ENCODE data around the gene TSPEAR. TPM values are rescaled to one million over a fixed set of nuclear protein-coding genes. Genes with fewer than 3 reads are reported as not detected.

TSPEAR gene
- total and polyA plus RNA-seq, 5 donors: 0.29 to 4.6 (median 1.4) TPM

GRCh38 chr21:44511219-44511937 is 200.0 kb downstream of the TSPEAR start:
- Histone ChIP-seq H3K9me3 (ENCODE audit: control insufficient read depth, low read length) (no peaks in the 10 kb centered on the region), H3K4me3 (ENCODE audit: low read length) (no peak overlapping the region), H3K4me1 (ENCODE audit: control insufficient read depth, insufficient read depth, low read length) (no peaks in the 10 kb centered on the region), H3K27me3 (ENCODE audit: control insufficient read depth, insufficient read depth) (no peaks in the 10 kb centered on the region), H3K27ac (ENCODE audit: low read length) (no peak overlapping the region)
- 87% methylated on average over 11 of the region's 11 CpGs for WGBS
- DNase-seq (peak in 1 of 3 donors; percentile 21), ATAC-seq (no peak)
- intact Hi-C loops (cut with DNase I): loop anchor here in 2 of 4 donors (10.0 kb wide), 2 partner anchors 243 to 283 kb away; no protein-coding TSS in a partner anchor

DNA sequence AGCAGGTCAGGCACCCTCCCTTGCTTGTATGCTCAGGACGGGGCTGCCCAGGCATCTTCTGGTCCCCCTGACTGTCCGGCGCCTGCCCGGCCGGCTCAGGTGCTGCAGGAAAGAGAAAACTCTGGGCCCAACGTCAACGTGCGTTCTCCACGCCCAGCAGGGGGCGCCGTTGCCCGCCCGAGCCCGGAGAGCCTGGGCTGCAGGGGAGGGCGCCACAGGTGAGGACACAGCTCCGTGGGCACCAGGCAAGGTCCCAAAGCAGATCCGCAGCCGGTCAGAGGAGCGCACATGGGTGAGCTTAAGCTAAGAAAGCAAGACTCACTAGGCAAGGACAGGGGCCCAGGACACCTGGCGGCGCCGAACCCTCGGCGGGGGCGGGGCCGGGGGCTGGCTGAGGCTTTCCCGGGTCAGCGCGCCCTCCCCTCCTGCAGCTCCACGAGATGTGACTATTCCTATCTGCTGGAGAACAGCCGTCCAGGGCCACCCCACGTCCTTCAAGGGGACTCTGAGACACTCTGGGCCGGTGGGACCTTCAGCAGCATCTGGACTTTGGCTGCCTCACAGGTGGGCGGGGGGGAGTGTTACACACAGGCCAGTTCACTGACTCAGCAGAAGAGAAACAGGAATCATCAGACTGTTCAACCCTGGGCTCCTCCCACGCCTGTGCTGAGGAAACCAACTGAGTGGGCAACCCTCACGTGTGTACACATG is 200.7 kb downstream of the TSPEAR start:
- intact Hi-C loops (cut with DNase I): loop anchor here in 2 of 4 donors (10.0 kb wide), 2 partner anchors 244 to 284 kb away; no protein-coding TSS in a partner anchor
- Histone ChIP-seq H3K4me3 (ENCODE audit: low read length) (no peak overlapping the region), H3K4me1 (ENCODE audit: control insufficient read depth, insufficient read depth, low read length) (no peaks in the 10 kb centered on the region), H3K27ac (ENCODE audit: low read length) (no peak overlapping the region), H3K9me3 (ENCODE audit: control insufficient read depth, low read length) (no peaks in the 10 kb centered on the region), H3K27me3 (ENCODE audit: control insufficient read depth, insufficient read depth) (no peaks in the 10 kb centered on the region)
- peak; percentile 27 to 47 for ATAC-seq
- DNase-seq: peak; percentile 40 to 79 (median 75)
- WGBS: 13% methylated on average over 36 of the region's 36 CpGs

DNA sequence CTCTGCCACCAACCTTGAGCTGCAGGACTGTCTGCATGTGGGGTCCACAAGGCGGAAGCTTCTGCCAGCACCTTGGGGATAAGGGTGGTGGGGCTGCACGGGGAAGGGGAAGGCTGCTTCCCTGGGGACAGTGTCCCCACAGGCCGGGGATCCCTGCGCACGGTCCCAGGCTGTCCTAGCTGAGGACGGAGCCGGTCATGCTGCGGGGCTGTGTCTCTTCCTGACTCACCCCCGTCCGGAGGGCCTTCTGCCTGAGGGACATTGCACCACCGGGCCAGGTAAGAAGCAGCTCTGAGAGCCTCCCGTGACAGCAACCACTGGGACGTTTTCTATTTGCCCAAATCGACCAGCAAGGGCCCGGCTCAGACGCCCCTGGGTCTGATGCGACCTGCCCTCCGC is 201.3 kb downstream of the TSPEAR start:
- Histone ChIP-seq H3K27me3 (ENCODE audit: control insufficient read depth, insufficient read depth) (no peaks in the 10 kb centered on the region), H3K4me3 (ENCODE audit: low read length) (no peak overlapping the region), H3K9me3 (ENCODE audit: control insufficient read depth, low read length) (no peaks in the 10 kb centered on the region), H3K27ac (ENCODE audit: low read length) (no peak overlapping the region), H3K4me1 (ENCODE audit: control insufficient read depth, insufficient read depth, low read length) (no peaks in the 10 kb centered on the region)
- WGBS: 61% methylated on average over 18 of the region's 18 CpGs
- peak in 1 of 3 donors; percentile 50 for DNase-seq
- peak; percentile 9 to 10 for ATAC-seq
- intact Hi-C loops (cut with DNase I): loop anchor here in 2 of 4 donors (10.0 kb wide), 2 partner anchors 245 to 285 kb away; no protein-coding TSS in a partner anchor

DNA sequence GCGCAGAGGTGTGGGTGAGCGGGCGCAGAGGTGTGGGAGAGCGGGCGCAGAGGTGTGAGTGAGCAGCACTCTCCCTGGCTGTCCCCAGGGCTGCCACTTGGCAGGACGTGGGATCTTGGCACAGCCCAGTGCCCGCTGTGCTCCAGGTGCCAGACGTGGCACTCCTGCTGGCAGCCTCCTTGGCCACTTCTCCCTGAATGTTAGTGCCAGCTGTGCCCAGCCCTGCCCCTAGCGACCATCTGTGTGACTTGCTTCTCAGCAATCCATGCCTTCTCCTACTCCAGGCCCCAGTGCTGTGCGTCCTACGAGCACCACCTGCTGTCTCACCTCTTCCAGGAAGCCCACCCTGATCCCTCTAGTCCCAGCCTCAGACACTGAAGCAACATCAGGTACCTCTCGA is 201.8 kb downstream of the TSPEAR start:
- Histone ChIP-seq H3K9me3 (ENCODE audit: control insufficient read depth, low read length) (no peaks in the 10 kb centered on the region), H3K4me3 (ENCODE audit: low read length) (no peak overlapping the region), H3K27me3 (ENCODE audit: control insufficient read depth, insufficient read depth) (no peaks in the 10 kb centered on the region), H3K27ac (ENCODE audit: low read length) (no peak overlapping the region), H3K4me1 (ENCODE audit: control insufficient read depth, insufficient read depth, low read length) (no peaks in the 10 kb centered on the region)
- ATAC-seq (peak; percentile 86 to 90), DNase-seq (peak; percentile 73 to 91 (median 87))
- whole genome bisulfite sequencing: 58% methylated on average over 12 of the region's 12 CpGs
- intact Hi-C loops (cut with DNase I): no loop called here

- Histone ChIP-seq H3K27ac (ENCODE audit: low read length) (no peak overlapping the region), H3K4me1 (ENCODE audit: control insufficient read depth, insufficient read depth, low read length) (no peaks in the 10 kb centered on the region), H3K4me3 (ENCODE audit: low read length) (no peak overlapping the region), H3K27me3 (ENCODE audit: control insufficient read depth, insufficient read depth) (no peaks in the 10 kb centered on the region), H3K9me3 (ENCODE audit: control insufficient read depth, low read length) (no peaks in the 10 kb centered on the region)
- 78% methylated on average over 30 of the region's 30 CpGs for WGBS
- ATAC-seq (no peak), DNase-seq (peak in 2 of 3 donors; percentile 11 to 56)
- intact Hi-C loops (cut with DNase I): no loop called here
These were observed 202.5 kb downstream of the TSPEAR start for GRCh38 chr21:44508711-44509445.

DNA sequence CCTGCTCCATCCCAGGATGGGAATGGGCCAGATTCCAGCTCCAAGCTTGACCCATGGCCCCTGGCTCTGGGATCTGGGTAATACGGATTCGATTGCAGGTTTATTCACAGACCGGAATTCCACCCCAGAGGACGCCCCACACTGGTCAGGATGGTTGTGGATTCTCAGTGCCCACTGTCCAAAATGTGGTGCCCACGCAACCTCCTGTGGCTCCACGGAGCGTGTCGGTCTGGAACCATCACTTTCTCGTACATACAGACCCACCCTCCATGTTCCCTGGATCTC is 203.0 kb downstream of the TSPEAR start:
- DNase-seq: no peak
- Histone ChIP-seq H3K4me1 (ENCODE audit: control insufficient read depth, insufficient read depth, low read length) (no peaks in the 10 kb centered on the region), H3K27me3 (ENCODE audit: control insufficient read depth, insufficient read depth) (no peaks in the 10 kb centered on the region), H3K4me3 (ENCODE audit: low read length) (no peak overlapping the region), H3K9me3 (ENCODE audit: control insufficient read depth, low read length) (no peaks in the 10 kb centered on the region), H3K27ac (ENCODE audit: low read length) (no peak overlapping the region)
- ATAC-seq: no peak
- WGBS: 74% methylated on average over 9 of the region's 9 CpGs
- intact Hi-C loops (cut with DNase I): no loop called here

DNA sequence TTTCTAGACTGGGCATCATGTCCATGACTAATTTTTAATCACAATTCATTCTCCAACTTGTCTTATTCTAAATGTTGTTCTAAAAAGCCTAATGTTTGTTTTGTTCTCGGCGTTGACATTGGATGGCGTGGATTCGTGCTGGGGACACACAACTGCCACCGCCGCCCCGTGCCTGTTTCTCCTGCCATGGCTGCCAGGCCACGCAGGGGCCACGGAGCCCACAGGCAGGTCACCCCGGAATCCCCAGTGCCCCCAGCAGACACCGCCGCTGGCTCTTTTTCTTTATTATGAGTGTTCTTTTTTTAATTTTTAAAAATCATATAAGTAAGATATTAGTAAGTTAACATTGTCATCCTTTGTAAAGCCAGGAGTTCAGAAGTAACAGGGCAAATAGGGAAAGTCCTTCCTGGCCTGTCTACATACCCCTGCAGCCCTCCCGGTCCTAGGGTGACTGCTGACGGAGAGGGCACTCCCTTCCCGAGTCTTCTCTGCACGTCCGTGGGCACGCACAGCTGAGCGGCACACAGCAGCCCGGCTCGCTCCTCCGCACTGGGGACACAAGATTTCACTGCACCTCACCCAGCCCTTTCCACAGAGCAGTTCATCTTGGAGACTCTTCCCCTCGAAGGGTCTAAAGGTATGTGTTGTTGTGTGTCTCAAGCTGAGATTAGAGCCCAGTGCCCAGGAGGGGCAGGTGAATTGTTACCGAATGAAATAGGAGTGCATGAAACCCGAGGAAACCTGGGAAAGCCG is 203.5 kb downstream of the TSPEAR start:
- H3K9me3 ChIP-seq (ENCODE audit: control insufficient read depth, low read length): no peaks in the 10 kb centered on the region

GRCh38 chr21:44506279-44507255 is 204.8 kb downstream of the TSPEAR start:
- Histone ChIP-seq H3K27ac (ENCODE audit: low read length) (no peak overlapping the region), H3K27me3 (ENCODE audit: control insufficient read depth, insufficient read depth) (no peaks in the 10 kb centered on the region), H3K9me3 (ENCODE audit: control insufficient read depth, low read length) (no peaks in the 10 kb centered on the region), H3K4me1 (ENCODE audit: control insufficient read depth, insufficient read depth, low read length) (no peaks in the 10 kb centered on the region), H3K4me3 (ENCODE audit: low read length) (no peak overlapping the region)
- ATAC-seq: no peak
- DNase-seq: peak; percentile 5 to 45 (median 30)
- intact Hi-C loops (cut with DNase I): no loop called here
- WGBS: 73% methylated on average over 44 of the region's 44 CpGs

More for the DNA sequence above, 203.5 kb downstream of the TSPEAR start:
- Histone ChIP-seq H3K27ac (ENCODE audit: low read length) (no peak overlapping the region), H3K27me3 (ENCODE audit: control insufficient read depth, insufficient read depth) (no peaks in the 10 kb centered on the region), H3K4me1 (ENCODE audit: control insufficient read depth, insufficient read depth, low read length) (no peaks in the 10 kb centered on the region), H3K4me3 (ENCODE audit: low read length) (no peak overlapping the region)
- no peak for ATAC-seq
- peak; percentile 6 to 46 (median 40) for DNase-seq
- 89% methylated on average over 26 of the region's 26 CpGs for WGBS
- intact Hi-C loops (cut with DNase I): no loop called here

- H3K27me3 ChIP-seq (ENCODE audit: control insufficient read depth, insufficient read depth): no peaks in the 10 kb centered on the region
- intact Hi-C loops (cut with DNase I): no loop called here
- no peak for ATAC-seq
- no peak overlapping the region for H3K4me3 ChIP-seq (ENCODE audit: low read length)
- H3K27ac ChIP-seq (ENCODE audit: low read length): no peak overlapping the region
- 76% methylated on average over 16 of the region's 16 CpGs for WGBS
- peak in 1 of 3 donors; percentile 2 for DNase-seq
- no peaks in the 10 kb centered on the region for H3K4me1 ChIP-seq (ENCODE audit: control insufficient read depth, insufficient read depth, low read length)
- H3K9me3 ChIP-seq (ENCODE audit: control insufficient read depth, low read length): no peaks in the 10 kb centered on the region
These were observed 205.6 kb downstream of the TSPEAR start for GRCh38 chr21:44505673-44506278.
